Activated CD8-positive, alpha-beta memory T cell treated with anti-CD3 and anti-CD28 coated beads, Interleukin-2, amount 10 ng/mL, durations not matched to agents 7 days and 5 days (primary cell): ENCODE results near the gene PRR29. TPM values are rescaled to one million over a fixed set of nuclear protein-coding genes. Genes with fewer than 3 reads are reported as not detected.
A peak's percentile ranks its signal among the peaks of the same experiment; 100 is the strongest.
"Not testable (repeated sequence)": the region's sequence is repeated elsewhere in the genome, so short reads cannot be mapped to it uniquely, and the experiment has no call there.

Source experiments
- ATAC-seq: fragments of 150-1000 bp; cut with Tn5 transposase; one replicate; pipeline ENCODE4 v1.10.0; 2021; ENCODE audit warnings: moderate library complexity
- CTCF ChIA-PET: fragments of 350-600 bp; sonication (Branson Sonifier 250); formaldehyde crosslinking; loops from one replicate; lab custom pipeline; 2021; ENCODE audit warnings: antibody characterized with exemption; lab: Charles Lee
- DNase-seq: peaks from one replicate; pipeline ENCODE4 v3.0.0-alpha.2; 2020
- H3K27ac Mint-ChIP-seq: one replicate; pipeline ENCODE4 v1.8.0; 2021; ENCODE audit warnings: mild to moderate bottlenecking, mixed read lengths
- H3K27me3 Mint-ChIP-seq: one replicate; pipeline ENCODE4 v1.8.0; 2021; ENCODE audit warnings: mixed read lengths
- H3K36me3 Mint-ChIP-seq: one replicate; pipeline ENCODE4 v1.8.0; 2021; ENCODE audit warnings: mild to moderate bottlenecking, mixed read lengths
- H3K4me1 Mint-ChIP-seq: one replicate; pipeline ENCODE4 v1.8.0; 2021; ENCODE audit warnings: mixed read lengths
- H3K4me3 Mint-ChIP-seq: one replicate; pipeline ENCODE4 v1.8.0; 2021; ENCODE audit warnings: mild to moderate bottlenecking, moderate library complexity, mixed read lengths
- H3K9me3 Mint-ChIP-seq: one replicate; pipeline ENCODE4 v1.8.0; 2022; ENCODE audit warnings: low read depth, mixed read lengths
- total RNA-seq, 2 experiments: library from RNA; stranded (reverse); gene quantifications; one replicate each; pipeline ENCODE4 v1.2.3, GENCODE V29; 2021

PRR29 gene
- total RNA-seq, 2 experiments from 2014 or later = 1.5 to 3.3 TPM

DNA sequence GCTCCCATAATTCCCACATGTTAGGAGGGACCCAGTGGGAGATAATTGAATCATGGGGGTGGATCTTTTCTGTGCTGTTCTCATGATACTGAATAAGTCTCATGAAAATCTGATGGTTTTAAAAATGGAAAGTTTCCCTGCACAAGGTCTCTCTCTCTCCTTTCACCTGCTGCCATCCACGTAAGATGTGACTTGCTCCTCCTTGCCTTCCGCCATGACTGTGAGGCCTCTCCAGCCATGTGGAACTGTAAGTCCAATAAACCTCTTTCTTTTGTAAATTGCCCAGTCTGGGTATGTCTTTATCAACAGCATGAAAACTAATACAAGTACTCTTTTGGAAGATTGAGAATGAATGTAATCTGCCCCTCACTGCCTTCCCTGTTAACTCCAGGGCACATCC lies 15.5 kb upstream of the PRR29 start:
- not testable (repeated sequence) for H3K27me3 Mint-ChIP-seq, H3K9me3 Mint-ChIP-seq, H3K27ac Mint-ChIP-seq, ATAC-seq, DNase-seq, H3K36me3 Mint-ChIP-seq, H3K4me3 Mint-ChIP-seq
- peaks cover 15% of the 10 kb centered on the region for H3K4me1 Mint-ChIP-seq
- CTCF ChIA-PET = interaction anchor here (0.7 to 2.5 kb wide), 5 partner anchors 11 to 117 kb away, joined by 3 to 9 read pairs (median 5); partner anchors contain the start of gene GH1

DNA sequence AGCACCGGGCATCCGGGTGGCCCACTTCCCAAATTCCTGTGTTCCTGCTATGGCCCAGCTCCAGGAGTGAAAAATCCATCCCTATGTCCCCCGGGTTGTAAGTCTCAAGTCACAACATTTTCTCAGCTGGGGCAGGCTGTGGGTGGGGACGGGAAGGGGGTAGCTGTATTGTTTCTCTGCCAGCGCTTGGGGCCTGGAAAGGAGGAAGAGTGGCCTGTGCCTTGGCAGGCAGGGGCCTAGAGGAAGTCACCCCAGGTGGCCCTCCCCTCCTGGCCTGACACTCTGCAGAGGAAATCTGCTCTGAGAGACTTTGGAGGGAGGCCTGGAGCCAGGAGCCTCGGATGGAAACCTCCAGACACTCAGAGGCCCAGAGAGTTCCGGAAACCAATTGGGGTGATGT lies 14.8 kb upstream of the PRR29 start:
- CTCF ChIA-PET = interaction anchor here (0.9 to 2.5 kb wide), 5 partner anchors 37 to 150 kb away, joined by 3 to 10 read pairs (median 5); partner anchors contain the start of gene GH1
- peaks cover 4% of the 10 kb centered on the region for H3K36me3 Mint-ChIP-seq
- no peaks in the 10 kb centered on the region for H3K27me3 Mint-ChIP-seq
- ATAC-seq (no peak), DNase-seq (no peak)
- H3K4me1 Mint-ChIP-seq = peaks cover 15% of the 10 kb centered on the region
- H3K9me3 Mint-ChIP-seq = peaks cover 9% of the 10 kb centered on the region
- H3K4me3 Mint-ChIP-seq = no peak overlapping the region
- no peak overlapping the region for H3K27ac Mint-ChIP-seq

DNA sequence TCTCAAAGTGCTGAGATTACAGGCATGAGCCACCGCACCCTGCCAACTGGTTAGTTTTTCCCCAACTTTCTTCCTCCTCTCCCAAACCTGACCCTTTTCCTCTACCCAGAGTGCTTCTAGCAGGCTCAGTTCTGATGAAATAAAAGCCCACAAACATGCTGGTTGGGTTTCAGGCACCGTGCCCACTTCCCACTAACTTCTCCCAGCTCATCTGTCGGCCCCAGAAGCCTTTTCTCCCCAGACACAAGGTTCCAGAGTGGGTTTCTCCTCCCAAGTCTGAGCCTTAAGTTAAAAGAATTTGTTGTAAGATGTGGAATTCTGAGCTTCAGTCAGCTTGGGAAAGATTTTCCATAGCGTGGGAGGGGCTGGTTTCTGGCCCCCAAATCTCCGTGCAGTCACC lies 13.9 kb upstream of the PRR29 start:
- CTCF ChIA-PET = interaction anchor here (1.0 to 4.9 kb wide), 7 partner anchors 22 to 65 kb away, joined by 3 to 36 read pairs (median 7); partner anchors contain the start of genes CD79B and GH1
- no peak for ATAC-seq

GRCh38 chr17:63984651-63985386 lies 13.3 kb upstream of the PRR29 start:
- ATAC-seq (peak; percentile 83), DNase-seq (peak; percentile 67)
- no peaks in the 10 kb centered on the region for H3K27me3 Mint-ChIP-seq
- no peak overlapping the region for H3K4me3 Mint-ChIP-seq
- peaks cover 15% of the 10 kb centered on the region for H3K4me1 Mint-ChIP-seq
- CTCF ChIA-PET = interaction anchor here (0.8 to 4.9 kb wide), 12 partner anchors 8 to 149 kb away, joined by 3 to 36 read pairs (median 6); partner anchors contain the start of genes CD79B, CSHL1 and GH1
- H3K9me3 Mint-ChIP-seq = peaks cover 9% of the 10 kb centered on the region
- peak overlapping the region; percentile 72 for H3K27ac Mint-ChIP-seq
- peaks cover 4% of the 10 kb centered on the region for H3K36me3 Mint-ChIP-seq

More for the DNA sequence above, 13.9 kb upstream of the PRR29 start:
- DNase-seq = no peak
- Mint-ChIP-seq H3K36me3 (peaks cover 4% of the 10 kb centered on the region), H3K27me3 (no peaks in the 10 kb centered on the region), H3K9me3 (peaks cover 9% of the 10 kb centered on the region), H3K4me1 (peaks cover 15% of the 10 kb centered on the region), H3K4me3 (no peak overlapping the region), H3K27ac (no peak overlapping the region)

DNA sequence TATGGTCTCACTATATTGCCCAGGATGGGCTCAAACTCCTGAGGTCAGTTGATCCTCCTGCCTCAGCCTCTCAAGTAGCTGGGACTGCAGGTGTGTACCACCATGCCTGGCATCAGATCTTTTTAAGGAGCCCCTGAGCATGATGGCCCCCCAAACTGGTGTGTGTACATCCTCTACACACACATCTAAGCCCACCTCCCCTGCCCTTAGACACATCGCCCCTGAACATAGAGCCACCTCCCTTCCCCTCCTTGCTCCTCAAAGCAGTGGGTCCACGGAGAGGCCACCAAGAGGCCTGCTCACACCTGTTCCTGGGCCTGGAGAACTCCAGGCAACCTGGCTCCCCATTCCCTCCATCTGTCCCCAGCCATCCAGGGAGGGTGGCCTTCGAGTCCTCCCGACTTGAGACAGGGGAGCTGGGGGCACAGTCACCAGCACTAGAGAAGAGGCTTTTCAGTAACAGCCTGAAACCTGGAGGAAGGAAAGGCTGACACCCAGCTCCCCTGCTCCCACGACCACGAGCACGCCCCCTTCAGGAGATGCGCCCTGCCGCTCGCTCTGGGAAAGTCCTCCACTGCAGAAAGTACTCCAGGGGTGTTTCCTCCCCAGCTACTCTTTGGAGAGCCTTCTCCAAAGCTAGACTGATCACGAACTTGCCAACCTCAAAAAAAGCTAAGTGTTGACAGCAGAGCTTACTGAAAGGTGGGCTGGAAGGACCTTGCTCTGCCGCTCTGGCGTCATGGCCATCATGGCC lies 12.6 kb upstream of the PRR29 start:
- peak; percentile 30 for ATAC-seq

DNA sequence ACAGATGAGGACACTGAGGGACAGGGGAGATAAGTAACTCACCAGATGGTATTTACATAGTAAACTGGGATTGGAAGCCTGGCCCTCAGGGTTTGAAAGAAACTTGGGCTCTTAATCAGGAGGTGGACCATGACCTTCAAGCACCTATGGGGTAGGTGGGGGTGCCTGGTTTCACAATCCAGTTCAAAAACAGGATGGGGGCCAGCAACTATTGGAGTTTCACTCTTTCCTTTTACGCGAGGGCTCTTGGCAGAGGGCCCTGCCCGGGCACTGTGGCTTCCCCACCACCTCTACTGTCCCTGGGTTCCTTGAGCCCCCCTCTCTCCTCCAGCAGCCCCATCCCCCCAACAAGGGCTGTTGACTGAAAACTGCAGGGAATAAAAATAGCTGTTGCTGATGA lies 11.3 kb upstream of the PRR29 start:
- CTCF ChIA-PET = interaction anchor here (0.7 to 4.9 kb wide), 7 partner anchors 25 to 170 kb away, joined by 3 to 36 read pairs (median 4); partner anchors contain the start of genes GH1 and ICAM2
- DNase-seq (no peak), ATAC-seq (no peak)
- Mint-ChIP-seq H3K4me1 (peaks cover 31% of the 10 kb centered on the region), H3K4me3 (no peak overlapping the region), H3K36me3 (peaks cover 4% of the 10 kb centered on the region), H3K27ac (no peak overlapping the region), H3K9me3 (peaks cover 9% of the 10 kb centered on the region), H3K27me3 (peaks cover 3% of the 10 kb centered on the region)

More for the DNA sequence above, 12.6 kb upstream of the PRR29 start:
- Mint-ChIP-seq H3K9me3 (peaks cover 9% of the 10 kb centered on the region), H3K27me3 (no peaks in the 10 kb centered on the region), H3K4me1 (peaks cover 21% of the 10 kb centered on the region), H3K27ac (peak overlapping the region; percentile 72), H3K36me3 (peaks cover 4% of the 10 kb centered on the region), H3K4me3 (no peak overlapping the region)
- CTCF ChIA-PET = interaction anchor here (0.8 to 4.9 kb wide), 12 partner anchors 9 to 148 kb away, joined by 3 to 36 read pairs (median 6); partner anchors contain the start of genes CD79B, CSHL1 and GH1
- DNase-seq = no peak

- Mint-ChIP-seq H3K9me3 (peaks cover 5% of the 10 kb centered on the region), H3K36me3 (peaks cover 2% of the 10 kb centered on the region), H3K4me1 (peaks cover 37% of the 10 kb centered on the region), H3K4me3 (no peak overlapping the region), H3K27ac (peak overlapping the region; percentile 11), H3K27me3 (peaks cover 8% of the 10 kb centered on the region)
- ATAC-seq (no peak), DNase-seq (no peak)
- CTCF ChIA-PET = interaction anchor here (0.6 to 4.9 kb wide), 7 partner anchors 26 to 83 kb away, joined by 3 to 36 read pairs (median 3); partner anchors contain the start of genes GH1 and ICAM2
These were observed 10.7 kb upstream of the PRR29 start for GRCh38 chr17:63987221-63988126.

- ATAC-seq = no peak
- CTCF ChIA-PET = interaction anchor here (0.6 to 4.9 kb wide), 4 partner anchors 33 to 69 kb away, joined by 3 to 36 read pairs (median 3); partner anchors contain the start of genes GH1 and ICAM2
- Mint-ChIP-seq H3K9me3 (no peaks in the 10 kb centered on the region), H3K4me1 (peaks cover 42% of the 10 kb centered on the region), H3K27me3 (peaks cover 10% of the 10 kb centered on the region), H3K36me3 (no peaks in the 10 kb centered on the region), H3K4me3 (no peak overlapping the region), H3K27ac (no peak overlapping the region)
- no peak for DNase-seq
These were observed 10.0 kb upstream of the PRR29 start for GRCh38 chr17:63988127-63988478.

DNA sequence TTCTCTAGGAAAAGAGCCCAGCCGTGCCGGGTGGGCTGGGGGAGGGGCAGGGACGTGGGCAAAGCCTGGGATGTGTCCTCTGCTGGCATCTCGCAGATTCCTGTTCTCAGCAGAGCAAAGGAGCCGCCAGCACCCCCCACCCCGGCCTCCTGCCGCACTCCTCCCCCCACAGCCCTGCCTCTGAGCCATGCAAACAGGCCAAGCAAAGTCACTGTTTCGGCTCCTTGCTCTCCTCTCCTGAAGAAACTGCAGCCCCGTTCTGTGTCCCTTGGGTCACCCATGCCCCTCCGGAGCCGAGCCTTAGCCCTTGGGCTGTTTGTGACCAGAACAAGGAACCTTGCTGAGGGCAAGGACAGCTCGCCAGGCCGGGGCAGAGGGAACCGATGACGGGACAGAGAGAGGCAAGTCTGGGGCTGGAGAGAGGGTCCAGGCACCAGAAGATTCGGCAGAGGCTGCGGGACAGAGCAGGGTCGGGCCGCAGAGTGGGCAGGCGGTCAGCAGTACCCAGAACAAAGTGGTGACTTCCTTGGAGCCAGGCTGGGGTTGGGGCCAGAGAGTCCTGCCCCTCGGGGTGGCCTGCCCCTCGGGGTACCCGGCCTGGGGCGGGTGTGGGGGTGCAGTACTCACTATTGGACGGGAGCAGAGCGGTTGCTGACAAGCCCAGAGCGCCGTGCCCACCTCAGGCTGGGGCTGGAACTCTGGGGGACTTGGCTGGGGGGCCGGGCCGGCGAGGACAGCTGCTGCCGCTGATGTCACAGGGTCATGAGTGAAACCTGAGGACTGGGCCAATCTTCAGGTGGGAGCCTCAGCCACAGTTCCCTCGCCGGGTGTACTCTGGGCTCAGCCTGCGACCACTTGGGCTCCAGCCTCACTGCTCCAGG lies 9.2 kb upstream of the PRR29 start:
- ATAC-seq (no peak), DNase-seq (no peak)
- peak overlapping the region; percentile 22 for H3K27ac Mint-ChIP-seq
- CTCF ChIA-PET = interaction anchor here (2.1 to 4.9 kb wide), 5 partner anchors 32 to 77 kb away, joined by 9 to 43 read pairs (median 17); partner anchors contain the start of genes CD79B, CSHL1, GH1 and ICAM2
- peaks cover 10% of the 10 kb centered on the region for H3K27me3 Mint-ChIP-seq
- H3K36me3 Mint-ChIP-seq = no peaks in the 10 kb centered on the region
- no peaks in the 10 kb centered on the region for H3K9me3 Mint-ChIP-seq
- H3K4me3 Mint-ChIP-seq = no peak overlapping the region
- peaks cover 49% of the 10 kb centered on the region for H3K4me1 Mint-ChIP-seq

- CTCF ChIA-PET = interaction anchor here (0.8 to 10.7 kb wide), 23 partner anchors 14 to 156 kb away, joined by 3 to 126 read pairs (median 6); partner anchors contain the start of genes CD79B, CSHL1, GH1 and ICAM2
- Mint-ChIP-seq H3K4me1 (peaks cover 51% of the 10 kb centered on the region), H3K27me3 (peaks cover 10% of the 10 kb centered on the region)
These were observed 8.4 kb upstream of the PRR29 start for GRCh38 chr17:63989622-63990345.

DNA sequence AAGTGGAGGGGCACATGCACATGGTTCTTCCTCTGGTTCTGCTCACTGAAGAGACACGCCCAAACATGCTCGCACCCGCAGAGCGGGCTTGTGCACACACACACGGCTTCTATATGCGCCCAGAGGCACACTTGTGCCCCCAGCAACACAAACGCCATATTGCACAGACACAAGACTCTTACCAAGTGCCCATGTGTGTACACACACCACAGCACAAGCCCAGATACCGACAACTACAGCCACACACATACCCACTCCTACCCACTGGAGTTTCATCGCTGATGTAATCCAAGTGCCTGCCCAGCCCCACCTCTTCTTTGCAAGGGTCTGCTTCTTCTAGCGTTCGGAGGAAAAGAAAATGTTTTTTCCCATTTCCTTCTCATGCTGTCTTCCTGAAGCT lies 6.5 kb upstream of the PRR29 start:
- H3K27ac Mint-ChIP-seq = no peak overlapping the region
- H3K9me3 Mint-ChIP-seq = no peaks in the 10 kb centered on the region
- DNase-seq = no peak
- peaks cover 1% of the 10 kb centered on the region for H3K36me3 Mint-ChIP-seq
- ATAC-seq = no peak
- CTCF ChIA-PET = interaction anchor here (0.9 to 10.7 kb wide), 8 partner anchors 12 to 80 kb away, joined by 3 to 126 read pairs (median 7); partner anchors contain the start of gene GH1
- peaks cover 11% of the 10 kb centered on the region for H3K27me3 Mint-ChIP-seq
- H3K4me3 Mint-ChIP-seq = no peak overlapping the region
- H3K4me1 Mint-ChIP-seq = peaks cover 38% of the 10 kb centered on the region

More at GRCh38 chr17:63989622-63990345, 8.4 kb upstream of the PRR29 start:
- Mint-ChIP-seq H3K4me3 (no peak overlapping the region), H3K9me3 (no peaks in the 10 kb centered on the region), H3K36me3 (no peaks in the 10 kb centered on the region), H3K27ac (no peak overlapping the region)
- DNase-seq (no peak), ATAC-seq (no peak)
